Stimulated activated CD4-positive, alpha-beta T cell treated with anti-CD3 and anti-CD28 coated beads, Interleukin-15, amount 100 ng/mL, for 24 hours (primary cell): ENCODE data around the gene ZSCAN2.
"Not testable (repeated sequence)": the region's sequence is repeated elsewhere in the genome, so short reads cannot be mapped to it uniquely, and the experiment has no call there.

Experiments
- DNase-seq: peaks from one replicate; pipeline ENCODE4 v3.0.0-alpha.2; 2020

Gene ZSCAN2

DNA sequence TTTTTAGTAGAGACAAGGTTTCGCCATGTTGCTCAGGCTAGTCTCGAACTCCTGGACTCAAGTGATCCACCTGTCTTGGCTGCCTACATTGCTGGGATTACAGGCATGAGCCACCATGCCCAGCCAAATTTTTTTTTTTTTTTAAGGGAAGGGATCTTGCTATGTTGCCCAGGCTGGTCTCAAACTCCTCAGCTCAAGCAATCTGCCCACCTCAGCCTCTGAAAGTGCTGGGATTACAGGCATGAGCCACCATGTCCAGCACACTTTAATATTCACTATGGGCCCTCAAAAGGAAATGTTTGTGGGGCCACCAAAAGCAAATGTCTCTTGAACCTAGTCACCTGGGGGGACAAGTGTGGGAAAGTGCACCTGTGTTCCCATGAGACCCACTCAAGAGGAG lies 41.8 kb downstream of the ZSCAN2 start:
- not testable (repeated sequence) for DNase-seq

DNA sequence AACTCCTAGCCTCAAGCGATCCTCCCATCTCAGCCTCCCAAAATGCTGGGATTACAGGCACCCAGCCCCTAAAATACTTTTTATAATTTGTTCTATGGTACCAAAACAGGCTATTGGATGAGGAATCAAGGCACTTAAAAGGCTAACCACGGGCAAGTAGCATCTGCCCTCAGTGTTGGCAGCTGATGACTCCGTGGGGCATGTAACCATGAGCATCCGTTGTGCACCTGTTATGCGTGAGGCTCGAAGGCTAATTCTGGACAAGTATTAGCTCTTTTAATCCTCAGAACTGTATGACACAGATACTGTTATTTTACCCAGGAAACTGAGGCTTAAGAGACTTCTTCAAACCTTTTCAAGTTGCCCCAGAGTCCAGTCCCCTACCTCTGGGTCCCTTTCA lies 43.0 kb downstream of the ZSCAN2 start:
- DNase-seq: no peak

- no peak for DNase-seq
Observed at GRCh38 chr15:84645496-84645895, 44.7 kb downstream of the ZSCAN2 start.

DNA sequence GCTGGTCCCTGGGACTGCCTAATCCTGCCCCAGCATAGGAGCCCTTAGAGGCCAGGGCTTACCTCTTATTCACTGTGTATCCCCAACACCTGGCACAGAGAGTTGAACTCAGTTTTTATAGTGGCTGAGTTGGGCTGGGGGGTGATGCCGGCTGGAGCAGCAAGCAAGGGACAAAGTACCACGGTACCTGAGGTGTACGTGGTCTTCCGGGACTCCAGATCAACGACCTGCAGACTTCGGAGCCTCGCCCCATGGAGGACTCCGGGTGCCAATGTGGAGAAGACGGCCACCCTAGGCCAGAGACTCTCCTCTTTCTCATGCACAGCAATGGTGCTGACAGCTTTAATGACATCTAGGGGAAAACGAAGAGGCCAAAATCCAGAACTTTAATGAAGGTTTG lies 45.2 kb downstream of the ZSCAN2 start:
- DNase-seq: no peak

DNA sequence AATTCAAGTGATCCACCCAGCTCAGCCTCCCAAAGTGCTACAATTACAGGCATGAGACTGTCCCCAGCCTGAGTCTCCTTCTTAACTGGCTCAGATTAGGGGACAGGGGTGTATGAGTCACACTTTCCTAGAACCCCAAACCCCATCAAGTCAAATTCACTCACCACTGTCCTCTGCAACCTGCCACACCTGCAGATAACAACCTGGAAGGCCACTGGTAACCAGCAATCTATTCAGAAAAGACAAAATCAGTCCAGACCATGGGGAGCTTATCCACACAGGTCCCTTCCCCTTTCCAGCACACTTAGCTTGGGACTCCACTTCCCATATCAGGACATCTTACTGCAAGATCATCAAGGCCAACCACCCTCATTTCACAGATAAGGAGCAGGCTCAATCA lies 46.9 kb downstream of the ZSCAN2 start:
- no peak for DNase-seq

DNA sequence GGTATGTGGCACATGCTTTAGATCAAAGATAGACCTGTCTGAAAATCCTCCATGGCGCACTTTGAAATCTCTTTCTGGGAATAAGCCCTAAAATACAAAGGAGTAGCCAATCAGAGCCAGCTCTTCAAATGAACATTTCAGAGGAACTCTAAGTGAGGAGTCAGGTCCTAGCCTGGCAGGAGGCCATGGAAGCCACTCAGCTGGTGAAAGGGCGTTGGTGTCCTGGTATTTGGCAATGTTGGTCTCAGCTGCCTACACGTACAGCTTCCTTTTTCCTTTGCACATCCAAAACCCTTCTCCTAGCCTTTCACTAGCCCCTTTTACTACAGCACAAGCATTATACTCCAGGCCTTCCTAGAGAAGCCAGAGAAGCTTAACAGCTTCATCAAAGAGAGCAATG lies 47.7 kb downstream of the ZSCAN2 start:
- no peak for DNase-seq

DNA sequence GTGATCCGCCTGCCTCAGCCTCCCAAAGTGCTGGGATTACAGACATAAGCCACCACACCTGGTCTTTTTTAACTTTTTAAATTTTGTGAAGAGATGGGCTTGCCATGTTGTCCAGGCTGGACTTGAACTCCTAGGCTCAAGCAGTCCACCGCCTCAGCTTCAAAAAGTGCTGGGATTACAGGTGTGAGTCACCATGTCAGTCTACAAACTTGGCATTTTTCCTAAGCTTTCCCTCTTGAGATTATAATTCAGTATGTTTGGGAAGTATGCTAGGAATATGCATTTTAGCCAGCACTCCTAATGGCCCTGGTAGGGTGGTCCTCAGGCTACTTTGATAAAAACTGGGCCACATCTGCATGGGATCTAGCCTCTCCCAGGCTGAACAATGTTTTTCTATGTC lies 48.9 kb downstream of the ZSCAN2 start:
- DNase-seq: no peak

GRCh38 chr15:84653584-84653909 lies 52.7 kb downstream of the ZSCAN2 start:
- peak; percentile 18 for DNase-seq

GRCh38 chr15:84653910-84654688 lies 53.3 kb downstream of the ZSCAN2 start, which contains the start of gene WDR73:
Gene WDR73 (minus strand): TSS chr15:84654283. CDS start chr15:84654274, 9 bp downstream.
- DNase-seq: peak; percentile 98

GRCh38 chr15:84654689-84655453 lies 54.1 kb downstream of the ZSCAN2 start:
- peak; percentile 84 for DNase-seq

DNA sequence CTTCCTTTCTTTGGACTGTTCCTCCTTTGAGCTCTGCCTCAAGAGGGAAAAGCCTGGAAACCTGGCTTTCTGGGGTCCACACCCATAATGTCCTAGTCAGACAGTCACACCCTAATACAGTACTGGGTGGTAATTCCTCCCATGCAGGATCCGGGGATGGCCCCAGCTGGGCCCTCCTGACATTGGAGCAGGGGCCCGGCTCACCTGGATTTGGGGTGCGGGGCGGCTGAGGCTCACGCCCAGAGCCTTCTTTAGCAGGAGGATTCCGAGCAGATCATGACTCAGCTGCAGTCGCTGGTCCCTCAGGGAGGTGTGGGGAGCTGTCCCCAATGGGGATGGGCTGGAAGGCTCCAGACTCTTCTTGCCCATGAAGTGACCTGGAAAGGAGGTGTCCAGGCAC lies 56.2 kb downstream of the ZSCAN2 start:
- DNase-seq: no peak

DNA sequence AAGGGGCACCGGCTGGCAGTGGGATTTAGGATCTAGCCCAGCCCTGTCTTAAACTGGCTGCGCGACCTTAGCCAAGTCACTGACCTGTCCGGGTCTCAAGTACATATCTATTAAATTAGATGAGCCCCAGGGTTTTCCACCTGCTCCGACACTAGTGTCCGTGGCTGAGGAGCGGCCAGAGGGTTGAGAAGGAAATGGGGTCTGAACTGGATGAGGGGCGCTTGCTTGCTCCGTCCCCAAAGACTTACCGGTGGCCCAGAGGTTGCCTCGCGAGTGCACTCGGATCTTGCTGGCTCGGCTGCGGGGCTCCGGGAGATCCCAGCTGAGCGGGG lies 56.9 kb downstream of the ZSCAN2 start:
- DNase-seq: no peak

DNA sequence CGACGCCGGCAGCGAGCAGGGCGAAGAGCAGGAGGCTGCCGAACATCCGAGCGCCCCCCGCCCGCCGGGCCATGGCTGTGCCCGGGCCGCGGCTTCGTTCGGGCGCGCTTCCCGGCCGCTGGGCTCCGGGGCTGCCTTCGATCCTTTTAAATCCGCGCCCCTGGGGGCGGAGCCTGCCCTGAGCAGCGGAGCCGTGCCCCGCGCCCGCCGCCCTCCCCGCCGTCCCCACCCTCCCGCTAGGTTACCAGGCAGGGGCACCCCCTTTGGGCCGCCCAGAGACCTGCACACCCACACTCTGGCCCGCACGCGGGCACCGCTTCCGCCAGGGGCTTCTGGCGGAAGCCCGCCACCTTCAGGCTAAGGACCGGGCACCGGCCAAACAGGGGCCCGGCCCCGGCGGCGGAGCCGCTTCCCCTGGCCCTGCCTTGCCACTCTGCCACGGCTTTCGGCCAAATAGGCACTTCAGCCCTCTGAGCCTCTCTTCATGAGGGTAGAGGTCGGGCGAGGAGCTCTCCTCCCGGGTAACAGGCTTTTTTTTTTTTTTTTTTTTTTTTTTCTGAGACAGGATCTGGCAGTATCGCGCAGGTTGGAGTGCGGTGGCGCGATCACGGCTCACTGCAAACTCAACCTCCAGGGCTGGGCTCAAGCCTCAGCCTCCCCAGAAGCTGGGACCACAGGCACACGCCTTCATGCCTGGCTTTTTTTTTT lies 57.4 kb downstream of the ZSCAN2 start, which contains the start of gene NMB:
Gene NMB (minus strand): TSS at position 120 of the 708 bp plus-strand sequence. CDS start 47 bp downstream, at position 73.
- peak; percentile 88 for DNase-seq

DNA sequence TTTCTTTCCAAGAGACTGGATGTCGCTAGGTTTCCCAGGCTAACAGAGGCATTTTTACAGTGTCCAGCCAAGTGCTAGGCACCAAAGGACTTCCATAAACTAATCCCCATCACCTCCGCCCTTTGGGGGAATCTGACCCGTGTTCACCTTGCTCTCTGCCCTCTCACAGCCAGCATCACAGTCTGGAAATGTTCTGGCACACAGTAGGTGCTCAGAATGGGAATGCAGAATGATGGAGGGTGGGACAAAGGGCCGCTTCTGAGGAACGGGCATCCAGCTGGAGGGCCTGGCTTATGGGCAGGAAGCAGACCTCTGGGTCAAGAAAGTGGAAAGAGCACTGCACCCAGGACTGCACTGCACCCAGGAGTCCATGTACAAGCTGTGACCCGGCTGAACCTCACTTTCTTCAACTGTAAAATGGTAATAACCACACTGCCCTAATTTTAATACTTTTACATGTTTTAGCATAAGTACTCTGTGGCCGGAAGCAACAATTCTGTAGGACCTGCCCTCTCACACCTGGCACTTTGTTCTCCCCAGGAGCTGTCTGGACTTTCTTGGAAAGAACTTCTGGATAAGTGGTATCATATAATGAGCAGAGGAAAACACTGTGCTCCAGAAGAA lies 58.1 kb downstream of the ZSCAN2 start:
- no peak for DNase-seq

DNA sequence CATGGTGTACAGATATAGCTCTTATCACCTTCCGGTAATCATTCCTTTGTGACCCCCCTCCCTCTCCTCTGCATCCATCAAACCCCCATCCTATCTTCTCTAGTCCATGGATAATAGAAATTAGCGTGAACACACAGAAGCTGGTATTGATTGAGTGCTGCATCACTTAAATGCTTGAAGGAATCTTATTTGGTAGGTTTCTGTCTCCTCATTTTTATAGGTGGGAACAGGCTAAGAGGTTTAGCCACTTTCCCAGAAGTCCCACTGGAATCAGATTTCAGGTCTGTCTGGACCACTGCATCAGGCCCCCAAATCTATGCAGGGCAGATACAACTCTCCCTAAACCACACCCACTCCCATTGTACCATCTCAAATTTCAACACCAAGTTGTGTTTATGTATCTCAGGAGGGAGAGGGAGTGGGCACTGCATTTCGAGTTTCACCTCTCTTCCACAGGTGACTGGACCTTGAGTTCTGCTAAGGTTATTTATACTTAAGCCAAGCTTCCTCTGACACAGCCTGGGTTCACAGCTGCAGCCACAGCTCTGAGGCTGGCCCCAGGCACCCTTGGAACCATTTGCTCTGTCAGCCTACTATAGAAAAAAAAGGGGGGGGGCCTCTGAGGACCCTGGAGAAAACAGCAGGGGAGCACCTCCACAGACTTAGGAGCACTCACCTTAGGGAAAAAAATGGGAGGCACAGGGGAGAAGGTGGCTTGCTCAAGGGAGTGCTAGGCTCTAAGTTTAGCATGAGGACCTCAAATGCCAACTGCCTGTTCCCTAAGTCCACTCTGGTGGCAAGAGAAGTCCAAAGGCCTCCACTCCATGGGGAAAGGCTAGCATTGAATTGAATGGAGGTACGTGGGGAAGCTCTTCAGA lies 59.3 kb downstream of the ZSCAN2 start:
- no peak for DNase-seq

DNA sequence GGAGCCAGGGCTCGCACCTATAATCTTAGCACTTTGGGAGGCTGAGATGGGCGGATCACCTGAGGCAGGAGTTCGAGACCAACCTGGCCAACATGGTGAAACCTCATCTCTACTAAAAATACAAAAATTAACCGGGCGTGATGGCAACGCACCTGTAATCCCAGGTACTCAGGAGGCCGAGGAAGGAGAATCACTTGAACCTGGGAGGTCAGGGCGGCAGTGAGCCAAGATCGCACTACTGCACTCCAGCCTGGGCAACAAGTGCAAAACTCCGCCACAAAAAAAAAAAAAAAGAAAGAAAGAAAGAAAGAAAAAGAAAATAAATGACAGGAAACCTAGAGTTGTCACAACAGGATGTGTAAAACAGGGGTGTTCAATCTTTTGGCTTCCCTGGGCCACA lies 60.2 kb downstream of the ZSCAN2 start:
- no peak for DNase-seq

DNA sequence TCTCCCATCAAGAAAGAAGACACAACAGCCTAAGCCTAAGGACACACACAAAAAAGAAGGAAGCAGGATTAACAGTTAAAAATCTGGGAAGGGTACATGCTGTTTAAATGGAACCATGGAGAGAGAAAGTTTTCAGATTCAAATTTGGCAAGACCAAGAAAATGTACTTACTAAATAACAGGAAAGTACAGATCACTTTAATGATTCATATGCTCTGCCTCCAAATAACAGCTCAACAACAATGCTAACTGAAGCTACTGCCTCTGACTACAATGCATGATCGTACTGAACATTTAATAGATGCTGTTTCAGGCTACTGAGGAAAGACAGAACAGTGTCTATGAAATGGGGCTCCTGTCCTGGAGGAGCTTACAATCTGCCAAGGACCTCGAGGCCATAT lies 65.6 kb downstream of the ZSCAN2 start:
- DNase-seq: no peak

GRCh38 chr15:84668221-84668982 lies 67.6 kb downstream of the ZSCAN2 start:
- no peak for DNase-seq

- DNase-seq: peak; percentile 69
Observed at GRCh38 chr15:84669726-84670125, 68.9 kb downstream of the ZSCAN2 start.

DNA sequence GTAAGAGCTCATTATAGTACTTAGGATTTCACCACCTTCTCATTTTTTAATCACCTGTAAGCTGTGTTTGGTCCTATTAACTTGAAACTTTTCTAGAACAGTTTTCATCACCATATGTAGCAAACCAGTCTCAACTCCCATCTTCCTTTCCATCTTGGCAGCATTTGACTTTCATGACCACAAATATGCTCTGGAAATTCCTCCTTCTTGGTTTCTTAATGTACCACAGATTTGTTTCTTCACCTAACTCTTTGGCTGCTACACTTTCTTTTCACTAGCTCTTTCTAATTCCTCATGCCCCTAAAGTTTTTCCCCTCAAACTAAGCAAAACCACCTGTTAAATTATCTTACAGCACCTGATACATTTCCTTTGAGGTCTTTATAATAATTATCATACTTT lies 70.4 kb downstream of the ZSCAN2 start:
- DNase-seq: no peak
